ENCODE measurements around the gene REPS1. TPM values are rescaled to one million over a fixed set of nuclear protein-coding genes. Genes with fewer than 3 reads are reported as not detected.

Gene REPS1
- total and polyA plus RNA-seq, 4 donors: 13.5 to 68.2 (median 25.9) TPM

GRCh38 chr6:138989098-138989983 is 1.3 kb upstream of the REPS1 start:
- 89 to 91% methylated on average over 5 of the region's 5 CpGs for WGBS, 2 donors
- Histone ChIP-seq H3K36me3 (ENCODE audit: control insufficient read depth in 4 of 4, insufficient read depth in 4 of 4, low read length in 4 of 4) (no peaks in the 10 kb centered on the region), H3K9ac (ENCODE audit: insufficient read depth in 1 of 2, low read length in 2 of 2) (no peak overlapping the region), H3K4me1 (ENCODE audit: control insufficient read depth in 5 of 5, insufficient read depth in 5 of 5, low read length in 5 of 5) (peaks cover 0 to 19% (median 10%) of the 10 kb centered on the region in 5 donors), H3K4me3 (no peak overlapping the region), H3K9me3 (ENCODE audit: control insufficient read depth in 4 of 4, insufficient read depth in 3 of 4, low read length in 3 of 4) (no peaks in the 10 kb centered on the region), H3K27me3 (ENCODE audit: control insufficient read depth in 3 of 3, insufficient read depth in 3 of 3, low read length in 2 of 3) (no peaks in the 10 kb centered on the region), H3K27ac (ENCODE audit: low read depth in 1 of 2, low read length in 1 of 2) (no peak overlapping the region)
- no peak for TF ChIP-seq CTCF (IDR thresholded peaks at IDR 0.05; ENCODE audit: control extremely low read depth, extremely low read depth)
- DNase-seq (no peak), ATAC-seq (ENCODE audit: insufficient read depth, low FRiP score) (no peak)

- H3K27ac ChIP-seq (ENCODE audit: low read depth in 1 of 2, low read length in 1 of 2): peak overlapping the region in 1 of 2 donors; percentile 91
- DNase-seq (no peak), ATAC-seq (ENCODE audit: insufficient read depth, low FRiP score) (no peak)
- TF ChIP-seq CTCF (IDR thresholded peaks at IDR 0.05; ENCODE audit: control extremely low read depth, extremely low read depth): no peak
- H3K4me1 ChIP-seq (ENCODE audit: control insufficient read depth in 5 of 5, insufficient read depth in 5 of 5, low read length in 5 of 5): peaks cover 0 to 19% (median 10%) of the 10 kb centered on the region in 5 donors
- no peaks in the 10 kb centered on the region for H3K9me3 ChIP-seq (ENCODE audit: control insufficient read depth in 4 of 4, insufficient read depth in 3 of 4, low read length in 3 of 4)
- WGBS, 2 donors: 6 to 8% methylated on average over 11 of the region's 11 CpGs
- peak overlapping the region; percentile 67 to 87 for H3K9ac ChIP-seq (ENCODE audit: insufficient read depth in 1 of 2, low read length in 2 of 2)
- H3K27me3 ChIP-seq (ENCODE audit: control insufficient read depth in 3 of 3, insufficient read depth in 3 of 3, low read length in 2 of 3): no peaks in the 10 kb centered on the region
- H3K4me3 ChIP-seq: no peak overlapping the region
- H3K36me3 ChIP-seq (ENCODE audit: control insufficient read depth in 4 of 4, insufficient read depth in 4 of 4, low read length in 4 of 4): no peaks in the 10 kb centered on the region
These were observed 399 bp upstream of the REPS1 start for GRCh38 chr6:138988469-138988834.

- 1% methylated on average over 35 of the region's 35 CpGs for WGBS, 2 donors
- Histone ChIP-seq H3K9ac (ENCODE audit: insufficient read depth in 1 of 2, low read length in 2 of 2) (peak overlapping the region; percentile 35 to 74), H3K36me3 (ENCODE audit: control insufficient read depth in 4 of 4, insufficient read depth in 4 of 4, low read length in 4 of 4) (no peaks in the 10 kb centered on the region), H3K27me3 (ENCODE audit: control insufficient read depth in 3 of 3, insufficient read depth in 3 of 3, low read length in 2 of 3) (no peaks in the 10 kb centered on the region), H3K4me3 (peak overlapping the region; percentile 97), H3K27ac (ENCODE audit: low read depth in 1 of 2, low read length in 1 of 2) (peak overlapping the region; percentile 91 to 94), H3K9me3 (ENCODE audit: control insufficient read depth in 4 of 4, insufficient read depth in 3 of 4, low read length in 3 of 4) (no peaks in the 10 kb centered on the region), H3K4me1 (ENCODE audit: control insufficient read depth in 5 of 5, insufficient read depth in 5 of 5, low read length in 5 of 5) (peaks cover 4 to 20% (median 10%) of the 10 kb centered on the region in 5 donors)
- DNase-seq (peak in 2 of 3 donors; percentile 39 to 42), ATAC-seq (ENCODE audit: insufficient read depth, low FRiP score) (no peak)
- no peak for TF ChIP-seq CTCF (IDR thresholded peaks at IDR 0.05; ENCODE audit: control extremely low read depth, extremely low read depth)
These were observed 892 bp downstream of the REPS1 start for GRCh38 chr6:138987080-138987642.
